ENCODE results near the gene DDHD1.

GRCh38 chr14:53183056-53183455 lies 29.9 kb upstream of the DDHD1 start:
- no peak for TF ChIP-seq CTCF (IDR thresholded peaks at IDR 0.05)
- no peak for TF ChIP-seq POLR2A (IDR thresholded peaks at IDR 0.05)
- no peak for TF ChIP-seq POLR2AphosphoS5 (IDR thresholded peaks at IDR 0.05)
- no peak for TF ChIP-seq EP300 (IDR thresholded peaks at IDR 0.05)

All from sigmoid colon (tissue), 4 donors.